NCI-H2171 (cell line): ENCODE results near the gene TMSB15B.
"Not testable (repeated sequence)": the region's sequence is repeated elsewhere in the genome, so short reads cannot be mapped to it uniquely, and the experiment has no call there.

ENCODE experiments used
- DNase-seq: peaks from one replicate; lab custom pipeline; 2025; lab: John Stamatoyannopoulos, UW

TMSB15B gene

GRCh38 chrX:103962411-103963278, at the start of gene TMSB15B:
Gene TMSB15B (plus strand): TSS chrX:103962627.
- DNase-seq, result not testable (repeated sequence)

- DNase-seq, result no peak
These were observed 48.9 kb upstream of the TMSB15B start for GRCh38 chrX:103913356-103914020.

- DNase-seq, result peak; percentile 74
These were observed 44.4 kb upstream of the TMSB15B start for GRCh38 chrX:103918050-103918449.

- peak; percentile 21 for DNase-seq
These were observed 43.7 kb upstream of the TMSB15B start for GRCh38 chrX:103918571-103919269.

- peak; percentile 1 for DNase-seq
These were observed 43.2 kb upstream of the TMSB15B start for GRCh38 chrX:103919270-103919637.

- DNase-seq, result not testable (repeated sequence)
These were observed 41.9 kb upstream of the TMSB15B start for GRCh38 chrX:103920515-103920914.

- no peak for DNase-seq
These were observed 35.4 kb upstream of the TMSB15B start for GRCh38 chrX:103927030-103927429.

- no peak for DNase-seq
These were observed 34.8 kb upstream of the TMSB15B start for GRCh38 chrX:103927633-103928032.

GRCh38 chrX:103932133-103932532, 30.3 kb upstream of the TMSB15B start:
- DNase-seq, result no peak

GRCh38 chrX:103940257-103940656, 22.2 kb upstream of the TMSB15B start:
- DNase-seq, result not testable (repeated sequence)

- peak; percentile 0 for DNase-seq
These were observed 21.0 kb upstream of the TMSB15B start for GRCh38 chrX:103941201-103941975.

GRCh38 chrX:103949506-103949905, 12.9 kb upstream of the TMSB15B start:
- no peak for DNase-seq

- no peak for DNase-seq
These were observed 9.1 kb upstream of the TMSB15B start for GRCh38 chrX:103953353-103953752.

- DNase-seq, result no peak
These were observed 8.2 kb upstream of the TMSB15B start for GRCh38 chrX:103954259-103954658.

- DNase-seq, result not testable (repeated sequence)
These were observed 1.8 kb upstream of the TMSB15B start for GRCh38 chrX:103960599-103960998.

- not testable (repeated sequence) for DNase-seq
These were observed 21.1 kb downstream of the TMSB15B start for GRCh38 chrX:103983508-103983907.

GRCh38 chrX:103999234-103999633, 36.8 kb downstream of the TMSB15B start:
- no peak for DNase-seq

- no peak for DNase-seq
These were observed 46.4 kb downstream of the TMSB15B start for GRCh38 chrX:104008831-104009230.

- DNase-seq, result no peak
These were observed 50.7 kb downstream of the TMSB15B start for GRCh38 chrX:104013158-104013557.

GRCh38 chrX:104013606-104014005, 51.2 kb downstream of the TMSB15B start, which contains the start of gene H2BW1:
Gene H2BW1 (minus strand): TSS chrX:104013708. CDS start chrX:104013576, 132 bp downstream.
- DNase-seq, result no peak

GRCh38 chrX:104015576-104015975, 53.1 kb downstream of the TMSB15B start:
- DNase-seq, result not testable (repeated sequence)
